Calu3 (cell line): Measurements from ENCODE around the gene HIVEP3. TPM values are rescaled to one million over a fixed set of nuclear protein-coding genes. Genes with fewer than 3 reads are reported as not detected.

Experiments used
- BruUV-seq: library from RNA; stranded (reverse); fragments of 400-500 nt; replicated peaks from 2 replicates; lab custom pipeline; 2021; lab: Mats Ljungman, UMichigan
- CTCF ChIA-PET: fragments of 300-600 bp; sonication (Branson Sonifier 250); formaldehyde crosslinking; loops from one replicate; lab custom pipeline; 2022; ENCODE audit warnings: antibody characterized with exemption; lab: Charles Lee
- DNase-seq: peaks from one replicate; pipeline ENCODE4 v3.0.0; 2022
- H3K27ac Mint-ChIP-seq: one replicate; pipeline ENCODE4 v1.8.0; 2022; ENCODE audit warnings: mixed read lengths; ENCODE audit not compliant: unreplicated experiment
- H3K27me3 Mint-ChIP-seq: one replicate; pipeline ENCODE4 v1.8.0; 2022; ENCODE audit warnings: mixed read lengths; ENCODE audit not compliant: unreplicated experiment
- H3K36me3 Mint-ChIP-seq: one replicate; pipeline ENCODE4 v1.8.0; 2022; ENCODE audit warnings: mild to moderate bottlenecking, moderate library complexity, mixed read lengths; ENCODE audit not compliant: insufficient read depth, unreplicated experiment
- H3K4me1 Mint-ChIP-seq: one replicate; pipeline ENCODE4 v1.8.0; 2022; ENCODE audit warnings: mild to moderate bottlenecking, low read depth, mixed read lengths; ENCODE audit not compliant: unreplicated experiment
- H3K4me3 Mint-ChIP-seq: one replicate; pipeline ENCODE4 v1.8.0; 2022; ENCODE audit warnings: mild to moderate bottlenecking, low read depth, moderate library complexity, mixed read lengths; ENCODE audit not compliant: unreplicated experiment
- H3K9me3 Mint-ChIP-seq: one replicate; pipeline ENCODE4 v1.8.0; 2022; ENCODE audit warnings: low read depth, mixed read lengths; ENCODE audit not compliant: unreplicated experiment
- CTCF ChIP-seq: fragments of 200-600 bp; IDR thresholded peaks from one replicate; pipeline ENCODE4 v1.8.0; 2022; ENCODE audit warnings: antibody characterized with exemption; ENCODE audit not compliant: unreplicated experiment
- intact Hi-C: fragments of 100-400 bp; cut with micrococcal nuclease; formaldehyde crosslinking; loops from one replicate; pipeline ENCODE4 v1.10.0; 2022; ENCODE audit not compliant: unreplicated experiment
- total RNA-seq: library from RNA; stranded (reverse); gene quantifications from 2 replicates; pipeline ENCODE4 v1.2.3, GENCODE V29; 2022

Gene HIVEP3
- total RNA-seq, 1 experiment from 2014 or later, result 9.0 TPM

- H3K9me3 Mint-ChIP-seq, result no peaks in the 10 kb centered on the region
- no TSS peak for BruUV-seq
- H3K27me3 Mint-ChIP-seq, result no peaks in the 10 kb centered on the region
- intact Hi-C loops, result no loop called here
- peak overlapping the region; percentile 4 for H3K27ac Mint-ChIP-seq
- no peak overlapping the region for H3K4me3 Mint-ChIP-seq
- DNase-seq, result no peak
- TF ChIP-seq CTCF, result no peak
- CTCF ChIA-PET, result no interaction called here
- H3K4me1 Mint-ChIP-seq, result peaks cover 35% of the 10 kb centered on the region
- H3K36me3 Mint-ChIP-seq, result no peaks in the 10 kb centered on the region
Measured at GRCh38 chr1:41861535-41862383, 57.0 kb downstream of the HIVEP3 start.

GRCh38 chr1:41860771-41861170 lies 58.0 kb downstream of the HIVEP3 start:
- no peak for TF ChIP-seq CTCF
- DNase-seq, result no peak
- intact Hi-C loops, result no loop called here
- CTCF ChIA-PET, result no interaction called here
- BruUV-seq, result no TSS peak
- no peak overlapping the region for H3K27ac Mint-ChIP-seq
- no peaks in the 10 kb centered on the region for H3K9me3 Mint-ChIP-seq
- peaks cover 42% of the 10 kb centered on the region for H3K4me1 Mint-ChIP-seq
- H3K27me3 Mint-ChIP-seq, result no peaks in the 10 kb centered on the region
- H3K36me3 Mint-ChIP-seq, result no peaks in the 10 kb centered on the region
- H3K4me3 Mint-ChIP-seq, result no peak overlapping the region

- TF ChIP-seq CTCF, result no peak
- no peaks in the 10 kb centered on the region for H3K27me3 Mint-ChIP-seq
- H3K27ac Mint-ChIP-seq, result no peak overlapping the region
- intact Hi-C loops, result no loop called here
- H3K4me3 Mint-ChIP-seq, result no peak overlapping the region
- no peaks in the 10 kb centered on the region for H3K36me3 Mint-ChIP-seq
- CTCF ChIA-PET, result no interaction called here
- H3K4me1 Mint-ChIP-seq, result peaks cover 47% of the 10 kb centered on the region
- no peaks in the 10 kb centered on the region for H3K9me3 Mint-ChIP-seq
- no TSS peak for BruUV-seq
- DNase-seq, result no peak
Measured at GRCh38 chr1:41860214-41860613, 58.5 kb downstream of the HIVEP3 start.

DNA sequence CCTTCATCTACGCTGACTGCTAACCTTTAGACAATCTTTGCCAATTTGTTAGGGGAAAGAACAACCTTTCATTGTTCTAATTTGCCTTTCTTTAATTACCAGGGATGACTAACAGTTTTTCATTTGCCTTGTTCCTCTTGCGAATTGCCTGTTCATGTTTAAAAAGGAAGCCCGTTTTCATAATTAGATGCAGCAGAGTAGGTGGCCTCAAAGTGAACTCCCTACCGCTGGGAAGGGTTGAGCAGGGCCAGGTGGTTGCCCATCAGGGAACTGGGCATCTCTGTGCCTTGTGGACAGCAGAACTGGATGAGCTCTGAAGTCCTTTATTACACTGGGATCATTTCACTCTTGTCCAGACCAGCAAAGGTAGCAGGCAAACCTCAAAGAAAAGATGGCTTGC lies 59.0 kb downstream of the HIVEP3 start:
- Mint-ChIP-seq H3K4me3 (no peak overlapping the region), H3K27me3 (no peaks in the 10 kb centered on the region), H3K36me3 (no peaks in the 10 kb centered on the region), H3K4me1 (peaks cover 49% of the 10 kb centered on the region), H3K27ac (no peak overlapping the region), H3K9me3 (no peaks in the 10 kb centered on the region)
- CTCF ChIA-PET, result no interaction called here
- TF ChIP-seq CTCF, result no peak
- intact Hi-C loops, result no loop called here
- BruUV-seq, result no TSS peak
- DNase-seq, result no peak
